Measurements from ENCODE around the gene ACTL10.
"Not testable (repeated sequence)": the region's sequence is repeated elsewhere in the genome, so short reads cannot be mapped to it uniquely, and the experiment has no call there.

Gene ACTL10

DNA sequence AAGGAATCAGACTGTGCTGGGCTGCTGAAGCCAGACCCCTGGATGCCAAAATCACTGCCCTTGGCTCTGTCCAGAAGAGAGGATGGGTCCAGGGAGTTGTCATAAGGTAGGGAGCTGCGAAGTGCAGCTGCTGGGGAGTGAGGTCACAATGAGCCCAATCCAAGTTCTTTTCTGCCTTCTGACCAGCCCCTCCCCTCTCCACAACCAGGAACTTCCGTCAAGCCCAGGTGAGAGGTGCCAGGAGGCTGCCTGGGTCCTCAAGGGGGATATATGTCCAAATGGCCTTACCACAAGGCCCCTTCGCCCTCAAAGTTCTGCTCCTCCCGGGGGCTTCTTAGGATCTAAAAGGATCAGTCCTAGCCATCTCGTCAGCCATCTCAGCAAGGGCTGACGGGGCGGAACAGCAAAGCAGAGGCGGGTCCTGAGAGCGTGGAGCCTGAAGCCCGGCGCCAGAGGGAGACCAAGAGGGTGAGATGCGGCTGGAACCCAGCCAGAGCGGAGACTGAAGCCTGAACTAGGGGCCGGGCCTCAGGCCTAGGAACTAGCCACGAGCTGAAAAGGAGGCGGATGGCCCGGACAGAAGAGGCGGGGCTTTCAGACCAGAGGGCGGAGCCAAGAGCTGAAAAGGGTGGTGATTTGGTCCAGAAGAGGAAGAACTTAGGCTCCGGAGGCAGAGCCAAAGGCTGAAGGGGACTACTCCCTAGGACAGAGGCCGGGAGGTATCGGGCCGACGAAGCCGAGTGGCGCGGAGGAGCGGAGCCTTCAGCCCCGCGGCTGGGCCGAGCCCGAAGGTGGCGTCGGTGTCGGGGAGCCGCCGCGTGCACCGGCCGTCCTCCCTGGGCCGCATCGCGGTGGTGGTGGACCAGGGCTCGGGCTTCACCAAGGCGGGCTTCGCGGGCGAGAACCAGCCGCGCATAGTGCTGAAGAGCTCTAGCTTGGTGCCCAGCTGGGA, at the start of gene ACTL10:
Gene ACTL10 (plus strand): TSS at position 651 of the 952 bp plus-strand sequence. CDS start 555 bp downstream, outside the sequence.
- peak; percentile 80 for DNase-seq (ENCODE audit: low read depth)

DNA sequence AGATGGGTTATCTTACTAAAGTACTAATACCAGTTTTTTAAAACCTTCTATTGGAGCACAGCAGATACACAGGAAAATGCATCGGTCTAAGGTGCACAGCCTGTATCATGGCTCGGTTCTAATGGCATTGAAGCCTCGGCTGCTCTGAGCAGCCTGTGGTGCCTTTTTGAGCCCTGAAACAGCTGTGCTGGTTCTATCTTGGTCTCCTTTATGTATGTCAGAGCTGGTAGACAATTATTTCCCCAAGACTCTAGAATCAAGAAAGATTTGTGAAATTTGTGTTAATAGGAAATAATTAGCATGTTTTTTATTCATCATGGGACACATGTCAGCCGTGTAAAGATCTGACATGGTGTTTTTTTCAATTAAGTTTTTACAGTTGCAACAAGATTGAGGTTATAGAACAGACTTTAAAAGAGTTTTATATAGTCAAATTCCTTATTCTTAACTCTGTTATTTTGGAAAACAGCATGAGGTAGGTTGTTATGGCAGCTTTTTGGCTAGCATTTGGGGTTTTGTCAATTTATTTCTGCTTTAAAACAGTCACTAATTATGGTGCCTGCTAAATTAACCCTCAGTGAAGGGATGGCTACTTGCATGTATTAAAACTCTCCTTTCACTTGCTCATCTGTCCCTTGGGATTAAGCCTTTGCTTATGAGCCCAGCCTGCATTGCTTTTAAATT, 44.9 kb upstream of the ACTL10 start:
- DNase-seq (ENCODE audit: low read depth) = no peak

DNA sequence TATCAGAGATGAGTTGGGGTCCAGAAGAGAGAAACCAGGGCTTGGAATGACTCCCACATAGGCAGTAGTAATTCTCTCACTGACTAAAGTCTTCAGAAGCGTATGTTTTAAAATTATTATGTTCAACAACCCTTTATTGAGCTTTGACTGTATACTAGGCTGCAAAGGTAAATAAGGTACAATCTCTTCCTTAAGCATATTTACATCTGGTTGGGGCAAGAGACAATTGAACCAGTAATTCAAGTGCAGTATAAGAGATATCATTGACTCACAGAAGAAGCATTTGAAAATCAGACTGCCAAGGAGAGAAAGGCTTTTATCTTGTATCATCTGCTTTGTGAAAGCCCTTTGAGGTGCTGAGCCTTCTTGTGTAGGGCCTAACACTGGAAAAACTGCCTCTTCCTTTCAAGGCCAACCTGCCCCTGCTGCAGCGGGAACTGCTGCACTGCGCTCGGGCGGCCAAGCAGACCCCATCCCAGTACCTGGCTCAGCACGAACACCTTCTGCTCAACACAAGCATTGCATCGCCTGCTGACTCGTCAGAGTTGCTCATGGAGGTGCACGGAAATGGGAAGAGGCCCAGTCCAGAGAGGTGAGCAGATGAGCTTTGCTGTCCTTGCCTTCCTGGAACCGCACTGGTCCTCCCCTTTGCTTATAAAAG, 43.9 kb upstream of the ACTL10 start:
- no peak for DNase-seq (ENCODE audit: low read depth)

DNA sequence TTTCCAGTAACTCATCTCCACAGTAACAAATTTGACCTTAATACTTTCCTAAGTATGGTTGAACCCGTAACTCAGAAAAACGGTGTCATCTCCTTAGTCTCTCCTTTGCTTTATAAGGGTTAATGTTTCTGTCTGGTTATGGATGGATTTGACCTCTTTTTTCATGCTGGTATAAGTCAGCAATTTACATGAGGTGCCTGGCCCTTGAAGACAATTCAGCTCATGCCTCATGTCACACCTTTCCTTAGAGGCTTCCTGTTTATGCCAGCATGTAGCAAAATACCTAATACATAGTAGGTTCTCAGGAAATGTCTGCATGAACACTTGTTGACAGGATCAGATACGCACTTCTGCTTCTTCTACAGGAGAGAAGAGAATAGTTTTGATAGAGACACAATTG, 42.3 kb upstream of the ACTL10 start:
- no peak for DNase-seq (ENCODE audit: low read depth)

DNA sequence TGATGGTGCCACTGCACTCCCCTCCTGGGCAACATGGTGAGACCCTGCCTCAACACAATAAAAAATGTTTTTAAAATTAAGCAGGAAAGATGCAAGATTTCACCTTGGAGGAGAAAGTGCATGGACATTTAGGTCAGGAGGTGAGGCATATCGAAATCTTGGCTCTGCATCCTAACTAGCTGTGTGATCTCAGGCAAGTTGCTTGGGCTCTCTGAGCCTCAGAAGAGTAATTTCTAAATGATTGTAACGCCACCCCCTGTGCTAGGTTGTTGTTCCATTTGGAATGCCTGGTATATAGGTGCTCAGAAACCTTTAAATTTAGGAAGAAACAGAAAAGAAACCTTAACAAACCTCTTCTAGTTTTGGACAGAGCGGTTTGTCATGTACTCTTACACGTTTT, 40.6 kb upstream of the ACTL10 start:
- DNase-seq (ENCODE audit: low read depth) = no peak

DNA sequence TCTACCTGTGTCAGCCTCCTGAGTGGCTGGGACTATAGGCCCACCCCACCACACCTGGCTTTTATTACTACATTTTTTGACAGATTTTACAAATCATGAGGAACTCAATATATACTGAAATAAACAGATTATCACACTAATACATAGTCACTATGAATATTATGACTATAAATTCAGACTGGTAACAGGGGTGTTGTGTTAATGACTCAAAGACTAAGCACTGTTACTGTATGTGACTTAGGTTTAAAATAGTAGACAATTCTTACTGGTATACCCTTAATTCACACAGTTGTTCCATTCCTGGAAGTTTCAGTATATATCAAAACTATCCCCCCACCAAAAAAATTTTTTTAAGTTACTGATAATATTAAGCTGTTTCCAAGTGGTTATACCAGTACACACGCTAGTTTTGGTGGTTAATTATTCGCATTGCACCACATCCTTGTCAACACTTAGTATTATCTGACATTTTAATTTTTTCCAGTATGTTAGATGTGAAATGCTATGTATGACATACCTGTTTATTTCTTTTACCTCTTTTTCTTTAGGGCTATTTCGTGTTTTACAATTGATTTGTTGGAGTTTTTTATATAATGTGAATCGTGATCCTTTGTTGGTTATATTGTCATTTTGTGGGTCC, 39.0 kb upstream of the ACTL10 start:
- DNase-seq (ENCODE audit: low read depth) = no peak

DNA sequence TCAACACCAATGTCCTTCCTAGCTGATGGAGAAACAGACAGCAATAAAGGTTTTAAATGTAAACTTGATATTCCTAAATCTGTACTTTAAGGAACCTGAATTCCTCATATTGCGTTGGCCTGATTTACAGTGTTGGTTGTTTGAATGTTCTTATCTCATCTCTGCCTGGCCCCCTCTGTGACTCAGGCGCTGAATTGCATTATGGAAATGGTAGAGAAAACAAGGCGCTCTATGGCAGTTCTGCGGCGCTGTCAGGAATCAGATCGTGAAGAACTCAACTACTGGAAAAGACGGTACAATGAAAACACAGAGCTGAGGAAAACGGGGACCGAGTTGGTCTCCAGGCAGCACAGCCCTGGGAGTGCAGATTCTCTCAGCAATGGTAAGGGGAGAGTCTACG, 37.2 kb upstream of the ACTL10 start:
- no peak for DNase-seq (ENCODE audit: low read depth)

DNA sequence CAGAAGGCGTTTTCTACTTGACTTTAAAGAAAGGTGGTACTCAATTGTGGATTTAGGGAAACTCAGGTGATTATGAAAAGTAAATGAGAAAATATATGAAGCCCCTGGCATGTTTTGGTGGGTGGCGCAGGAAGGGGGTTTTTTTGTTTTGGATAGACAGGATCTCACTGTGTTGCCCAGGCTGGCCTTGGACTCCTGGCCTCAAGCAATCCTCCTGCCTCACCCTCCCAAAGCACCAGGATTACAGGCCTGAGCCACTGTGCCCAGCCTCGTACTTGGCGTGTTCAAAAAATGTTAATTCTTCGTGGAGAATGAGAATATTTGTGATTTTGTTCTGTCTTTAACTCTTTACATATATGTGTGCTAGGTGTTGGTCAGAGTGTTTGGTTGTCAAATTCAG, 36.8 kb upstream of the ACTL10 start:
- DNase-seq (ENCODE audit: low read depth) = no peak

DNA sequence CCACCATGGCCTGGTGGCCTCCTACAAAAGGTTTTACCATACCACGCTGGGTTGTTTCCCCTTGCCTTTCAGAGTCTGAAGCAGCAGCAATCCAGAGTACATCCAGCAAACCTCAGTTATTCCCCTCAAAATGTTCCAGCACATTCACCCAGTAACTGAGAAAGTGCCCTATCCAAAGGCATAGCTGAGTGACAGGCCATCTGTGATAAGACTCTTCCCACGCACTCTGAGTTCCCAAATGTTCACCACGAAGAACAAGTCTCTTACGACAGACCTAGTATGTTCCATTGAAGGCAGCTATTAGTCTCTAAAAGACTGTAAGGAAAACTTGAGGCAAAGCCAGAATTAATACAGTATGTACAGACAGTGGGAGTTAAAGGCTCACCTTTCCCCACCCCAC, 36.2 kb upstream of the ACTL10 start:
- no peak for DNase-seq (ENCODE audit: low read depth)

DNA sequence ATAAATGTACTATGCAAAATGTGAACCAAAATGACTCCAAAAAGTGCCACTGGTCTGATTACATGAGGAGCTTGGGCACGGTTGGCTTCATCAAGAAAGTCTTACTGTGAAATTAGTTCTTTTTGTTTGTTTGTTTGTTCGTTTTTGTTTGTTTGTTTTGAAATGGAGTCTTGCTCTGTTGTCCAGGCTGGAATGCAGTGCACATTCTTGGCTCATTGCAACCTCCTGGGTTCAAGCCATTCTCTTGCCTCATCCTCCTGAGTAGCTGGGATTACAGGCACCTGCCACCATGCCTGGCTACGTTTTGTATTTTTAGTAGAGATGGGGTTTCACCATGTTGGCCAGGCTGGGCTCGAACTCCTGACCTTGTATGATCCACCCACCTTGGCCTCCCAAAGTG, 34.8 kb upstream of the ACTL10 start:
- not testable (repeated sequence) for DNase-seq (ENCODE audit: low read depth)

DNA sequence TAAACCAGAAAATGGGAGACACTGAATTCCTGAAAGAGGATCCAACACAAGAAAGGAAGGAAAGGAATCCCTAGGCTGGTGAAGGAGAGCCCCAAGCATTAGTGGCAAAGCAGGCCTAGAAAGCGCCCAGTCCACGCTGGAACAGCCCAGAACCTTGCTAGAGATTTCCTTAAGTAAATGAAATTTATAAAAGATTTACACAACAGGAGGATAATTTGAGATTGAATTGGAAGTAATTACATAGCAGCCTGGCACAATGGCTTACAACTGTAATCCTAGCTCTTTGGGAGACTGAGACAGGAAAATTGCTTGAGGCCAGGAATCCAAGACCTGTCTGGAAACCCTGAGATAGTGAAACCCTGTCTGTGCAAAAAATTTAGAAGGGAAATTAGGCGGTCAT, 31.4 kb upstream of the ACTL10 start:
- no peak for DNase-seq (ENCODE audit: low read depth)

DNA sequence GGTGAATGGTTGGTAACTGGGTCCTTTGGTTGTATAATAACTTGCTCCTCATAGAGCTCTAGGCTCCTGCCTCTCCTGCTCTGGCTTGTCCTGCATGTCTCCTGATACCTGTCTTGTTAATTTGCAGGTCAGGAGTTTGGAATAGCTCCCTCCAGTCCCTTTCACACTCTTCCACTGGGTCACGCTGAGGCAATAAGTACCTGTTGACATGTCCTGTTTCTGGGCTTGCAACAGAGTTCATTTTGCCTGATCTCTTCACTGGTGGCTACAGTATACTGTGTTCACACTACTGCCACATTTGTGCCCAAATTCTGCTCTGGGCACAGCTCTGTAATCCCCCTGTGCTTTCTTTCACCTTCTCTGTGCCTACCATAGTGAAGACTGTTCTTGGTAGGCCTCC, 30.0 kb upstream of the ACTL10 start:
- DNase-seq (ENCODE audit: low read depth) = no peak

DNA sequence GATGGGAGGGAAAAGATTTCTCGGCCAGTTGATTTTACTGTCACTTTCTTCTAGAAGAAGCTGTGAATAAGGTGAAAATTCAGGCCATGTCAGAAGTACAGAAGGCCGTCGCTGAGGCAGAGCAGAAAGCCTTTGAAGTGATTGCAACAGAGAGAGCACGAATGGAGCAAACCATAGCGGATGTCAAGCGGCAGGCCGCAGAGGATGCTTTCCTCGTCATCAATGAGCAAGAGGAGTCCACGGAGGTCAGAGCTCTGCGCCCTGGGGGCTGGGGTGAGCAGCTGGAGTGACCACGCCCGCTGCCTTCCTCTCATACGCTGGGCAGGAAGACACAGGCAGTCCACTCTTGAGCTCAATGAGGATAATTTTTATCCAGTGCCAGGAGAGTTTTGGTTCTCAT, 26.5 kb upstream of the ACTL10 start:
- DNase-seq (ENCODE audit: low read depth) = no peak

DNA sequence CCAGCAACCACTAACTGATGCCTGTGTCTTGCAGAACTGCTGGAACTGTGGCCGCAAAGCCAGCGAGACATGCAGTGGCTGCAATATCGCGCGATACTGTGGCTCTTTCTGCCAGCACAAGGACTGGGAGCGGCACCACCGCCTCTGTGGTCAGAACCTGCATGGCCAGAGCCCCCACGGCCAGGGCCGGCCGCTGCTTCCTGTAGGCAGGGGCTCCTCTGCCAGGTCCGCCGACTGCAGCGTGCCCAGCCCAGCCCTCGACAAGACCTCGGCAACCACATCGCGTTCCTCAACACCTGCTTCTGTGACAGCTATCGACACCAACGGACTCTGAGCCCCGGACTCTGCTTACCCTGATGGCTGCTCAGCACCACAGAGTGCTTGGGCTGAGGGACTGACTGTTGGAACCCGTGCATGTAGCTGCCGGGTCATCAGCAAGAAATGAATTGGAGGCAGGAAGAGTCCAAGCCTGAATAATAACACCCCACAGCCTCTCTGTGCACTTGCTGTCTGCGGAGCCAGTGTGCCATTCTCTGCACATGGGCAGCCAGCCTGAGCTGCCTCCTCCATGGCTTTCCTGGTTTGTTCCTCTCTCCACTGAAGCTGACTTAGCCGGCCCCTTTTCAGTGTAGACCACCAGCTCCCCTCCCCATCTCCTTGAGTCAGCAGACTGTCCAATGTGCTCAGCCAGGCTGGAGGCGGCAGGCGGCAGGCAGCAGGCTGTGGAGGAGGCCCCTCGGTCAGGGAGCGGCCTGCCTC, 22.3 kb upstream of the ACTL10 start:
- DNase-seq (ENCODE audit: low read depth) = no peak

DNA sequence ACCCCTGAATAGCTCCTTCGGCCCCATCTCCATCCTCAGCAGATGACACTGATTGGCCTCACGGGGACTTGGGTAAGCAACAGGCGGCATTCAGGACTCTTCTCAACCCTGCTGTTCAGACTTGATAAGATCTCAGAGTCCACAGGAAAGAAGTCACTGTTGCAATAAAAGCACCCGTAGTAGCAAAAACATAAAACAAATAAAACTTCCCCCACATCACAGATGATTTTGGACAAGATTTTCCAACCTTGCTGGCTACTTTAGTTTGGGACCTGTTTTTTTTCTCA, 21.7 kb upstream of the ACTL10 start:
- no peak for DNase-seq (ENCODE audit: low read depth)

DNA sequence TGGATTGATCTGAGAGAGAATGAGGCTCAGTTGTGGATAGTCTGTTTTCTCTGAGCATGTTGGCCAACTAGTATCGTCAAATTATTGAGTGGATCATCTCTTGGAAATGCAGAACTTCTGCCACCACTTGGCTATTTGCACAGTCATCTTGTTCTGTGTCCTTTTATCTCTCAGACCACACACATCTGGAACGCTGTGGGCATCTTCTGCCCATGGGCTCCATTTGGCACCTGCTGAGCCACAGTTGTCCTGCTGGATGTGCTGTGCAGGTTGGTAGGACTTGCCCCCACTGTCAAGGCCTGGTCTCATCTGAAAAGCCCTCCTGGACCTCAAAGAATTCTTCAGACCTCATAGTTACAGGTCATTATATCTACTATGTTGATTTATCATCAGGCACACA, 21.3 kb upstream of the ACTL10 start:
- DNase-seq (ENCODE audit: low read depth) = no peak

DNA sequence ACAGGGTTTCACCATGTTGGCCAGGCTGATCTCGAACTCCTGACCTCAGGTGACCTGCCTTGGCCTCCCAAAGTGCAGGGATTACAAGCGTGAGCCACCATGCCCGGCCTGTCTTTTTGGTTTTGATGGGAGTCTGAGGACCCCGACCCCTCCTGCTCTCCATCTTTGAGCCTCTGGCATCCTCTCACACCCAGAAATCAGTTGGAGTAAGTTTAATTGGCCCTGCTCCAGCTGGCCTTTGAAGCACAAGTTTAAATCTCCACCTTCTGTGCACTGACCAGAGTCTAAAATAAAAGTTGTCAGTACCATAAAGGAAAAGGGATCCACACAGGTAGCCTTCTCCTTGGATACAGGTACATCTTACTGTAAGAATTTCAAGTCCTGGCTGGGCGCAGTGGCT, 20.6 kb upstream of the ACTL10 start:
- DNase-seq (ENCODE audit: low read depth) = no peak

DNA sequence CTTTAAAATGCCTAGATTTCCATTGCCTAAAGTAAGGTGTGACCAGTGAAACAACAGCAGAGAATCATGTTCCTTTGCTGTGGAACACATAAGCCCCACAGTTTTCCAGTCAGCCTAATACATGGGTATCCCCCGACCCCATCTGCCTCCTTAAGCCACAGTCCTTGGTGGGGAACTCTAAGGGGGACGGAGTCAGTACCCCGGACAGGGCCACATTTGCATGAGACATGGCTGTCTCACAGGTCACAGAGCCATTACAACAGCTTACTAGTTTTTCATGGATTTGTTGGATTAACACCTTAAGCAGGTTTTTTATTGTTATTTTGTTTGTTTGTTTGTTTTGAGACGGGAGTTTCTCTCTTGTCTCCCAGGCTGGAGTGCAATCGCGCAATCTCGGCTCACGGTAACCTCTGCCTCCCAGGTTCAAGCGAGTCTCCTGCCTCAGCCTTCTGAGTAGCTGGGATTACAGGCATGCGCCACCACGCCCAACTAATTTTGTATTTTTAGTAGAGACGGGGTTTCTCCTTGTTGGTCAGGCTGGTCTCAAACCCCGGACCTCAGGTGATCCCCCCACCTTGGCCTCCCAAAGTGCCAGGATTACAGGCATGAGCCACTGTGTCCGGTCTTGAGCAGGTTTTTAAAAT, 19.7 kb upstream of the ACTL10 start:
- DNase-seq (ENCODE audit: low read depth) = not testable (repeated sequence)

DNA sequence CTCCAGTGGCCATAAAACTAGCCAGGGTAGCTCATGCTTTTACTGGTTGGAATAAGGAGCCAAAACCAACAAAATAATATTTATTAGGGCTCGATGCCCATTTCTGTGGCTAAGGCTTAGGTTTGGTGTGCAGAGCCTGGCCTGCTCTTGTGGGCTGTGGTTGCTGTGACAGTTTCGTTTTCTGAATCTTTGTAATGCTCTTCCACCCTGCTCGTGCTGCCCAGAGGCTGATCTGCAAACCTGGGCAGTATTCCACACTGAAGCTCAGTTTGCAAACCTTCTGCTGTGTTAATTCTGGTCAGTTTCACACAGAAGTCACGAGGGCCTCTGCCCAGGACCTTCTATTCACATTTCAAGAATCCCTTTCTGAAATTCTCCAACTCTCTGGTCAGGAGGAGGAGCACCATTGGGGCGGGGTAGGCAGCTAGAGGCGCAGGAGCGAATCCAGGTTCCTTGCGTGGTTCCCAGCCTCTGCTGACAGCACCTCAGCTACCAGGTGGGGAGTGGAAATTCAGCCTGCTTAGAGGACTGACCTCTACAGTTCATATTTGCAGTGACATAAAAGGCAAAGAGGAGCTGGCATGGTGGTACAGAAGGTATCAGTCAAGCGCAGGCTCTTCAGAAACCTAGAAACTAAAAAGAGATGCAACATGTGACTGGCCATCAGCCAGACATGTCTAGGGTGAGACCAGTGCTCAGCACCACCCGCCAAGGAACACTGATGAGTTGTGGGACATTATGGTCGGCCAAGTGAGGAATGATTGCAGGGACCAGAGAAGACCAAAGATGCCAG, 18.9 kb upstream of the ACTL10 start:
- DNase-seq (ENCODE audit: low read depth) = no peak

DNA sequence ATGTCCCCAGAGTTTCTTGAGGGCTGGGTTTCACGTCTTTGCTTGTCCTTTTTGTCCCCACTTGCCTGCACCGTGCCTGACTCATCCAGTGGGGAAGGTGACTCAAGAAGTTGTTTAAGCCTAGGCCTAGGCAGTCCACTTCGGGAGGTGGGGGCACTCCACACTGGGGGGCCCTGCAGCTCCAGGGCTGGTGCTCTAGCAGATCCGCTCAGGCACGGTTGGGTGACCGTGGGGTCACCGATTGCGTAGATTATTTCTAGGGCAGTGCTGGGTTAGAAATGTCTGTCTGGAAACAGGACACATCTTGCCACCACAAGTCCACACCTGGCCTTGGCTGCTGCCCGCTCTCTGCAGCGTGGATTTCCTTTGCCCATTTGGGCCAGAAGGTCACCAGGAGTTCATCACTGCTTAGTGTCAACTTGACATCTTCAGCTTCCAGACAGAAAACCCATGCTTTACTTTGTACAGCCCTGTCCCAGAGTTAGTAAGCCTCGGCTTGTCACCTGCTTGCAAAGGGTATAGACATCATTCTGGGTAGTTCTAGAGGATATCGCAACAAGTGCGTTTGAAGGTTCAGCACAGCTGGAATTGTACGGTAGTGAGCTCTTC, 18.2 kb upstream of the ACTL10 start:
- no peak for DNase-seq (ENCODE audit: low read depth)

All from stimulated activated CD8-positive, alpha-beta memory T cell treated with anti-CD3 and anti-CD28 coated beads, Interleukin-4, amount 100 ng/mL, for 24 hours (primary cell).